Measurements from ENCODE around the gene HINT2.

HINT2 gene

GRCh38 chr9:35839926-35840325 is 25.1 kb upstream of the HINT2 start:
- TF ChIP-seq ZFX (IDR thresholded peaks at IDR 0.05; ENCODE audit: borderline replicate concordance) (no peak), CTCF (IDR thresholded peaks at IDR 0.05) (no peak)
- no peak overlapping the region for H3K27ac ChIP-seq

- TF ChIP-seq CTCF (IDR thresholded peaks at IDR 0.05) = no peak
- no peak for TF ChIP-seq ZFX (IDR thresholded peaks at IDR 0.05; ENCODE audit: borderline replicate concordance)
- no peak overlapping the region for H3K27ac ChIP-seq
Measured at GRCh38 chr9:35836595-35836994, 21.8 kb upstream of the HINT2 start.

DNA sequence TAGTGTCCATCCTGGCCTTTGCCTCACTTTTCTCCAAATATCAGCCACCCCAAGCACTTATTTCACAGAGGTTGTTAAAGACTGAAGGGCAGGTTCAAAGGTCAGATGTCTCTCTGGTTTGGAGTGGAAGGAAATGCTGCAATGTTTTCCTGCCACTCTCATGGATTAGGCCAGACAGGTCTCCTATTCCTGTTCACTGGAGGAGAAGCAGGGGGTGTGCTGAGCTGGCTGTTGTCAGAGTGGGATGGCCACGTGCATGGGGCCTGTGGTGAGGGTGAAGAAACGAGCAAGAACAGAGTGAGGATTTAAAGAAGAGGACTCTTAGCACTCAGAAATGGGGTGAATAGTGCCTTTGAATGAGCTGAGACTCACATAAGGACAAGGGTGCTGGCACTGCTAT is 20.9 kb upstream of the HINT2 start:
- TF ChIP-seq CTCF (IDR thresholded peaks at IDR 0.05) = no peak
- no peak for TF ChIP-seq ZFX (IDR thresholded peaks at IDR 0.05; ENCODE audit: borderline replicate concordance)
- peak overlapping the region; percentile 63 for H3K27ac ChIP-seq

DNA sequence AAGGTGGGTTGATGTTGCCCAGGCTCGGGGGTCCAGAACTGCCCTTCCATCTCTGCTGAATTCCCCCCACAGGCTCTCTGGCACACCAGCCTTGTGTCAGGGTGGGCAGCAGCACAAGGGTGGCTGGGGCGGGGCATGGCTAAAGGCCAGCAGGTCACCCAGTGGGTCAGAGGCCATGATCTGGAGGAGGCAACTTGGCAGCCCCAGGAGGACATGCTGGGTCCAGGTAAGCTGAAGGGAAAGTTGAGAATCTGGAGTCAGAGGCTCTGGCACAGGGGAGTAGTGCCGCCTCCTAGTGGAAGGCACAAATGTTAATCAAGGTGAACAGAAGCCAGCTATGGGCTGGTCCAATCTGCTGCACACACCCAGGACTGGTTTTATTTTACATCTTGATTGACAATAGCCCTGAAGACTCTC is 20.4 kb upstream of the HINT2 start:
- TF ChIP-seq CTCF (IDR thresholded peaks at IDR 0.05) (peak; percentile 82), ZFX (IDR thresholded peaks at IDR 0.05; ENCODE audit: borderline replicate concordance) (no peak)
- peak overlapping the region; percentile 63 for H3K27ac ChIP-seq

GRCh38 chr9:35834260-35835215 is 19.7 kb upstream of the HINT2 start:
- TF ChIP-seq CTCF (IDR thresholded peaks at IDR 0.05) = no peak
- no peak for TF ChIP-seq ZFX (IDR thresholded peaks at IDR 0.05; ENCODE audit: borderline replicate concordance)
- peak overlapping the region; percentile 63 for H3K27ac ChIP-seq

- TF ChIP-seq ZFX (IDR thresholded peaks at IDR 0.05; ENCODE audit: borderline replicate concordance) (no peak), CTCF (IDR thresholded peaks at IDR 0.05) (no peak)
- no peak overlapping the region for H3K27ac ChIP-seq
Measured at GRCh38 chr9:35832814-35833213, 18.0 kb upstream of the HINT2 start.

DNA sequence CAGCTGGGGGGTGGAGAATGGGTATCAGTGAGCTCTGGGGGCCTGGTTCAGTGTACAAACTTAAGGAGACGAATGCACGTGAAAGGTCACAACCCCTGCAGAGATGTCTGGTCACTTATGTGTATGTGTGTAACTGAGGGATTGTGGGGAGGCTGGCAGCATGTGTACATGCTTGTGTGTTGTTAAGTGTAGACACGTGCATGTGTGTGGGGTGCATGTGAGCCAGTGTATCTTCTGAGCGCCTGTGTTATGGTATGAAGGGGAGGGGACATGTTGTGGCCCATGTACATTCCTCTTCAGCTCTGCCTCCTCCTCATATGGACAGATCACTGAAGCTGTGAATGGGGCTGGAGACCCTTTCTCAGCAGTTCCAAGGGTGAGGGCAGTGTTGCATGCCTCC is 16.2 kb upstream of the HINT2 start:
- no peak overlapping the region for H3K27ac ChIP-seq
- TF ChIP-seq ZFX (IDR thresholded peaks at IDR 0.05; ENCODE audit: borderline replicate concordance) (no peak), CTCF (IDR thresholded peaks at IDR 0.05) (no peak)
